Activated T-helper 17 cell treated with anti-CD3 and anti-CD28 coated beads, Interleukin-2, amount 50 U/mL, for 72 hours (primary cell): ENCODE data around the gene CLIP1. TPM values are rescaled to one million over a fixed set of nuclear protein-coding genes. Genes with fewer than 3 reads are reported as not detected.
"Not testable (repeated sequence)": the region's sequence is repeated elsewhere in the genome, so short reads cannot be mapped to it uniquely, and the experiment has no call there.

Experiments used
- ATAC-seq: fragments of 150-1000 bp; cut with Tn5 transposase; replicated peaks from 2 replicates; pipeline ENCODE4 v1.10.0; 2021; ENCODE audit warnings: mild to moderate bottlenecking, moderate library complexity
- H3K27ac Mint-ChIP-seq: one replicate; pipeline ENCODE4 v1.8.0; 2022; ENCODE audit warnings: mixed read lengths
- H3K27me3 Mint-ChIP-seq: one replicate; pipeline ENCODE4 v1.8.0; 2022; ENCODE audit warnings: mixed read lengths
- H3K36me3 Mint-ChIP-seq: one replicate; pipeline ENCODE4 v1.8.0; 2022; ENCODE audit warnings: low read depth, mild to moderate bottlenecking, mixed read lengths
- H3K4me1 Mint-ChIP-seq: one replicate; pipeline ENCODE4 v1.8.0; 2022; ENCODE audit warnings: mixed read lengths
- H3K4me3 Mint-ChIP-seq: one replicate; pipeline ENCODE4 v1.8.0; 2022; ENCODE audit warnings: mild to moderate bottlenecking, mixed read lengths
- H3K9me3 Mint-ChIP-seq: one replicate; pipeline ENCODE4 v1.8.0; 2022; ENCODE audit warnings: mixed read lengths
- total RNA-seq, 2 donors: library from RNA; stranded (reverse); gene quantifications; one replicate each; pipeline ENCODE4 v1.2.3, GENCODE V29; 2022

The CLIP1 gene
- total RNA-seq: 10 to 100 TPM; 61.0 to 86.1 TPM

GRCh38 chr12:122421821-122422729, at the start of gene CLIP1:
Gene CLIP1, minus strand, starts transcription at chr12:122422669. Its CDS starts 42,217 bp downstream, at chr12:122380452.
- peaks cover 22% of the 10 kb centered on the region for H3K4me1 Mint-ChIP-seq
- no peaks in the 10 kb centered on the region for H3K9me3 Mint-ChIP-seq
- no peaks in the 10 kb centered on the region for H3K27me3 Mint-ChIP-seq
- H3K4me3 Mint-ChIP-seq: peak within 1 kb of the TSS; percentile 89
- peak within 1 kb of the TSS; percentile 85 for H3K27ac Mint-ChIP-seq
- H3K36me3 Mint-ChIP-seq: peaks cover 6% of the 10 kb centered on the region
- ATAC-seq: peak; percentile 80

- peaks cover 19% of the 10 kb centered on the region for H3K4me1 Mint-ChIP-seq
- H3K36me3 Mint-ChIP-seq: peaks cover 48% of the 10 kb centered on the region
- H3K4me3 Mint-ChIP-seq: no peak overlapping the region
- peak overlapping the region; percentile 16 for H3K27ac Mint-ChIP-seq
- ATAC-seq: peak; percentile 33
- H3K27me3 Mint-ChIP-seq: no peaks in the 10 kb centered on the region
- no peaks in the 10 kb centered on the region for H3K9me3 Mint-ChIP-seq
Observed at GRCh38 chr12:122471324-122472226, 49.1 kb upstream of the CLIP1 start.

GRCh38 chr12:122470576-122470975, 48.1 kb upstream of the CLIP1 start:
- peaks cover 38% of the 10 kb centered on the region for H3K36me3 Mint-ChIP-seq
- H3K27ac Mint-ChIP-seq: not testable (repeated sequence)

DNA sequence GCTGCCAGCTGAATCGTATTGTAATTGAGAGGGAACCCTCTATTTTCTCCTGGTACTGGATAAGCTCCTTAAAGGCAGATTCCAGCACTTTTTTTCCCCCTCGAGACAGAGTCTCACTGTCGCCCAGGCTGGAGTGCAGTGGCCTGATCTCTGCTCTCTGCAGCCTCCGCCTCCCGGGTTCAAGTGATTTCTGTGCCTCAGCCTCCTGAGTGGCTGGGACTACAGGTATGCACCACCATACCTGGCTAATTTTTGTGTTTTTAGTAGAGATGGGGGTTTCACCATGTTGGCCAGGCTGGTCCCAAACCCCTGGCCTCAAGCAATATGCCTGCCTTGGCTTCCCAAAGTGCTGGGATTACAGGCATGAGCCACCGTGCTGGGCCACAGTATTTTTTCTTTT, 47.4 kb upstream of the CLIP1 start:
- not testable (repeated sequence) for H3K27me3 Mint-ChIP-seq, H3K4me1 Mint-ChIP-seq, H3K27ac Mint-ChIP-seq, H3K4me3 Mint-ChIP-seq, H3K9me3 Mint-ChIP-seq, ATAC-seq
- peaks cover 31% of the 10 kb centered on the region for H3K36me3 Mint-ChIP-seq

More at GRCh38 chr12:122470576-122470975, 48.1 kb upstream of the CLIP1 start:
- ATAC-seq, H3K9me3 Mint-ChIP-seq, H3K4me3 Mint-ChIP-seq, H3K27me3 Mint-ChIP-seq: not testable (repeated sequence)
- H3K4me1 Mint-ChIP-seq: peaks cover 14% of the 10 kb centered on the region

DNA sequence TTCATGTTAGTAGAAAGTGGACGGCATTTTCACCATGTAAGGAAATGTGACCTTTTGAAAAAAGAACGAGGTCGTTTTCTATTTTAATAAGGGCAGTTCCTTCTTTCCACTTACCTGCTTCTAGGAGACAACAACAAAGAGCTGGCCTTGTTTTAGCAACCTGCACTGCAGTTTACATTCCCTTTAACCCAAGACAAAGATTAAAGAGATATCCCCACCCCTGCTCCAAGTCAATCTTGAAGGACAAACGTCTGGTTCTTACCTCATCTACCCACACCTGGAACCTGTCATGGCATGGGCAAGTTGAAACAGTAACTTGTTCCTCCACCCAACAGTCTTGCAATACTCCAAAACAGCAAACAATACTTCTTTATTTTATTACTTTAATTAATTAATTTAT, 45.5 kb upstream of the CLIP1 start:
- H3K27me3 Mint-ChIP-seq: no peaks in the 10 kb centered on the region
- ATAC-seq: no peak
- H3K4me3 Mint-ChIP-seq: no peak overlapping the region
- no peaks in the 10 kb centered on the region for H3K9me3 Mint-ChIP-seq
- H3K36me3 Mint-ChIP-seq: peaks cover 13% of the 10 kb centered on the region
- H3K27ac Mint-ChIP-seq: no peak overlapping the region
- H3K4me1 Mint-ChIP-seq: no peaks in the 10 kb centered on the region

DNA sequence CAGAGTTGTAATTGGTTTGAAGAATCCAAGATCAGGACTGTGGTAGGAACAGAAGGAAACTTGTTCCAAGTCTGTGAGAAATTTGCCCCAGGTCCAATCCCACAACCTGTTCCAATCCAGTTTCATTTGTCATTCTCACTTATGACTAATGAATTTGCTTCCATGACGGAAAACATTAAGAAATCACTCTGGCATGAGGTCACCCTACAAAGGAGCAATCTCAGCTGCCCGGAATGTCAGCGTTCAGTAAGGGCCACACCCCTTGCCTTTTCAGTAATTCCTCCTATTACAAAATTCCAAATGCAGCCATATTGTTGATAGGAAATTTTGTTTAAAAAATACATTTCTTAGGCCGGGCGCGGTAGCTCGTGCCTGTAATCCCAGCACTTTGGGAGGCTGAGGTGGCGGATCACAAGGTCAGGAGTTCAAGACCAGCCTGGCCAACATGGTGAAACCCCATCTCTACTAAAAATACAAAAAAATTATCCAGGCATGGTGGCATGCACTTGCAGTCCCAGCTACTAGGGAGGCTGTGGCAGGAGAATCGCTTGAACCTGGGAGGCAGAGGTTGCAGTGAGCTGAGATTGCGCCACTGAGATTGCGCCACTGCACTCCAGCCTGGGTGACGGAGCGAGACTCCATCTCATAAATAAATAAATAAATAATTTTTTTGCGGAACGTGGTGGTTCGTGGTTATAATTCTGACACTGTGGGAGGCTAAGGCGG, 42.0 kb upstream of the CLIP1 start:
- not testable (repeated sequence) for H3K36me3 Mint-ChIP-seq, H3K4me3 Mint-ChIP-seq, ATAC-seq, H3K4me1 Mint-ChIP-seq, H3K9me3 Mint-ChIP-seq, H3K27ac Mint-ChIP-seq, H3K27me3 Mint-ChIP-seq

DNA sequence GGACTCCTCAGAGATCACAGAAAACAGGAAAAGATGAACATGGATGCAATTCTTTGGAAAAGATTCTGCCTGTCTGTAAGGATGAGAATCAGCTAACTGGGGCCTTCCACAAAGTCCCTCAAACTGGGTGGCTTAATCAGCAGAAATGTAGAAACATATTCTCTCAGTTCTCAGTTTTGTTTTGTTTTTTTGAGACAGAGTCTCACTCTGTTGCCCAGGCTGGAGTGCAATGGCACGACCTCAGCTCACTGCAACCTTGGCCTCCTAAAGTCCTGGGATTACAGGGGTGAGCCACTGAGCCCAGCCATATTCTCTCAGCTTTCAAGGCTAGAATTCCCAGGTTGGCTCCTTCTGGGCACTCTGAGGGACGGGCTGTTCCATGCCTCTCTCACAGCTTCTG, 38.2 kb upstream of the CLIP1 start:
- no peaks in the 10 kb centered on the region for H3K9me3 Mint-ChIP-seq
- H3K27me3 Mint-ChIP-seq: no peaks in the 10 kb centered on the region
- ATAC-seq: no peak
- no peaks in the 10 kb centered on the region for H3K36me3 Mint-ChIP-seq
- H3K27ac Mint-ChIP-seq: no peak overlapping the region
- no peaks in the 10 kb centered on the region for H3K4me1 Mint-ChIP-seq
- H3K4me3 Mint-ChIP-seq: no peak overlapping the region

DNA sequence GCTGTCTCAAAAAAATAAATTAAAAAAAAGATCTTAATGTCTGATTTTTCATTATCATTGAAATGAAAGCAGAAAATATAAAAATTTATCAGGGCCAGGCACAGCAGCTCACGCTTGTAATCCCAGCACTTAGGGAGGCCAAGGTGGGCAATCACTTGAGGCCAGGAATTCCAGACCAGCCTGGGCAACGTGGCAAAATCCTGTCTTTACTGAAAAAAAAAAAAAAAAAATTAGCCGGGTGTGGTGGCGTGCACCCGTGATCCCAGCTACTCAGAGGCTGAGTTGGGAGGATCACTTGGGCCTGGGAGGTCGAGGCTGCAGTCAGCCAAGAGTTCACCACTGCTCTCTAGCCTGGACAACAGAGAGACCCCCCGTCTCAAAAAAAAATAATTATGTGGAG, 37.6 kb upstream of the CLIP1 start:
- H3K4me1 Mint-ChIP-seq: no peaks in the 10 kb centered on the region
- no peak overlapping the region for H3K27ac Mint-ChIP-seq
- ATAC-seq: no peak

GRCh38 chr12:122459211-122459610, 36.7 kb upstream of the CLIP1 start:
- Mint-ChIP-seq H3K9me3 (no peaks in the 10 kb centered on the region), H3K36me3 (no peaks in the 10 kb centered on the region), H3K4me3 (no peak overlapping the region), H3K27ac (no peak overlapping the region), H3K4me1 (peaks cover under 1% of the 10 kb centered on the region), H3K27me3 (no peaks in the 10 kb centered on the region)
- no peak for ATAC-seq

More for the DNA sequence above, 37.6 kb upstream of the CLIP1 start:
- Mint-ChIP-seq H3K36me3 (no peaks in the 10 kb centered on the region), H3K4me3 (no peak overlapping the region), H3K9me3 (no peaks in the 10 kb centered on the region), H3K27me3 (no peaks in the 10 kb centered on the region)

- Mint-ChIP-seq H3K36me3 (no peaks in the 10 kb centered on the region), H3K9me3 (no peaks in the 10 kb centered on the region), H3K4me3 (no peak overlapping the region), H3K27ac (no peak overlapping the region), H3K27me3 (no peaks in the 10 kb centered on the region), H3K4me1 (peaks cover 7% of the 10 kb centered on the region)
- no peak for ATAC-seq
Observed at GRCh38 chr12:122458105-122459035, 35.9 kb upstream of the CLIP1 start.

DNA sequence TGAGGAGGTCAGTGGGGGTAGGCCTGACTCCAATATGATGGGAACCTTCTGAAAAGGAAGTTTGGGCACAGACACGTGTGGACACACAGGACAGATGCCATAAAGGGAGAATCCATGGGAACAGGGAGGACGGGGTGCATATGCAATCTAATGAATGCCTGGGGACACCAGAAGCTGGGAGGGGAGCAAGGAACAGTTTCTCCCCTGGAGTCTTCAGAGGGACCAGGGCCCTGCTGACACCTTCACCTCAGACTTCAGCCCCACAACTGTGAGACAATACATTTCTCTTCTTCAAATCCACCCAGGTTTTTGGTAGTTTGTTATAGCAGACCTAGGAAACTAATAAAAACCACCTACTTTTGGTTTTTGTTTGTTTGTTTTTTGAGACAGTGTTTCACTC, 35.2 kb upstream of the CLIP1 start:
- H3K4me3 Mint-ChIP-seq: no peak overlapping the region
- no peaks in the 10 kb centered on the region for H3K9me3 Mint-ChIP-seq
- peaks cover 15% of the 10 kb centered on the region for H3K4me1 Mint-ChIP-seq
- H3K27me3 Mint-ChIP-seq: no peaks in the 10 kb centered on the region
- ATAC-seq: no peak
- no peak overlapping the region for H3K27ac Mint-ChIP-seq
- H3K36me3 Mint-ChIP-seq: no peaks in the 10 kb centered on the region

GRCh38 chr12:122454739-122455138, 32.3 kb upstream of the CLIP1 start:
- Mint-ChIP-seq H3K36me3 (no peaks in the 10 kb centered on the region), H3K9me3 (no peaks in the 10 kb centered on the region), H3K27ac (peak overlapping the region; percentile 82), H3K4me3 (no peak overlapping the region), H3K27me3 (no peaks in the 10 kb centered on the region), H3K4me1 (peaks cover 20% of the 10 kb centered on the region)
- ATAC-seq: no peak

DNA sequence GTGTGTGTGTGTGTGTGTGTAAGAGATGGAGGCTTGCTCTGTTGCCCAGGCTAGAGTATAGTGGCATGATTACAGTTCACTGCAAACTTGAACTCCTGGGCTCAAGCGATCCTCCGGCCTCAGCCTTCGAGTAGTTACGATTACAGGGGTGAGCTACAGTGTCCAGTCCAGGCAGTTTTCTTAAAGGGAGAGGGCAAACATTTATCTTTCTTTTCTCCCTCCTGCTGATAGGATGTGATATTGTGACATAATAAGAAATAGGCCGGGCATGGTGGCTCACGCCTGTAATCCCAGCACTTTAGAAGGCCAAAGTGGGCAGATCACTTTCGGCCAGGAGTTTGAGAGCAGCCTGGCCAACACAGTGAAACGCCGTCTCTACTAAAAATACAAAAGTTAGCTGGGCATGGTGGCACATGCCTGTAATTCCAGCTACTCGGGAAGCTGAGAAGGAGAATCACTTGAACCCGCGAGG, 31.8 kb upstream of the CLIP1 start:
- Mint-ChIP-seq H3K4me1 (peaks cover 20% of the 10 kb centered on the region), H3K9me3 (no peaks in the 10 kb centered on the region), H3K36me3 (no peaks in the 10 kb centered on the region), H3K4me3 (peak overlapping the region; percentile 79), H3K27ac (peak overlapping the region; percentile 82), H3K27me3 (no peaks in the 10 kb centered on the region)
- ATAC-seq: no peak
